Activated CD4-positive, CD25-positive, alpha-beta regulatory T cell treated with anti-CD3 and anti-CD28 coated beads, Interleukin-2, amount 50 U/mL, for 16 hours (primary cell): ENCODE data around the gene MXD1.

Experiments
- DNase-seq: peaks from one replicate; pipeline ENCODE4 v3.0.0-alpha.2; 2020; ENCODE audit warnings: low read depth, low spot score

MXD1 gene

GRCh38 chr2:69977186-69977585, 62.3 kb downstream of the MXD1 start:
- DNase-seq: no peak

- DNase-seq: no peak
Measured at GRCh38 chr2:69977906-69978482, 63.1 kb downstream of the MXD1 start.

- DNase-seq: no peak
Measured at GRCh38 chr2:69979902-69980807, 65.2 kb downstream of the MXD1 start.

- no peak for DNase-seq
Measured at GRCh38 chr2:69983392-69983966, 68.6 kb downstream of the MXD1 start.

DNA sequence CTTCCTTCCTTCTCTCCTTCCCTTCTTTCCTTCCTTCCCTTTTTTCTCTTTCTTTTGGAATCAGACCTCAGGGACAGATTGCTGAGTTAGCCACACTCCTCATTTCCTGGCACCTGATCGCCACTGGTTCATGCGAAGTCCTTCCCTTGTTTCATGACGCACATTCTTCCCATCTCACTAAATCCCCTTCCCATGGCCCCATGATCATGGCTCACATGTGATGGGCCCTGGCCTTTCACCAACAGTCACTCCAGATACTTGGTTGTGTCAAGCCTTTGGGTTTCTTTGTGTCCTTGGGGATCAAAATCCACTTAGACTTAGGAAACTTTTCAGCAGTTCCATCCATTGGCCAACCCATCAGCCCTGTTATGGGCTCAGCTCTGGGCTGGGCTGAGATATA, 70.3 kb downstream of the MXD1 start:
- no peak for DNase-seq

- no peak for DNase-seq
Measured at GRCh38 chr2:69985688-69986087, 70.8 kb downstream of the MXD1 start.

DNA sequence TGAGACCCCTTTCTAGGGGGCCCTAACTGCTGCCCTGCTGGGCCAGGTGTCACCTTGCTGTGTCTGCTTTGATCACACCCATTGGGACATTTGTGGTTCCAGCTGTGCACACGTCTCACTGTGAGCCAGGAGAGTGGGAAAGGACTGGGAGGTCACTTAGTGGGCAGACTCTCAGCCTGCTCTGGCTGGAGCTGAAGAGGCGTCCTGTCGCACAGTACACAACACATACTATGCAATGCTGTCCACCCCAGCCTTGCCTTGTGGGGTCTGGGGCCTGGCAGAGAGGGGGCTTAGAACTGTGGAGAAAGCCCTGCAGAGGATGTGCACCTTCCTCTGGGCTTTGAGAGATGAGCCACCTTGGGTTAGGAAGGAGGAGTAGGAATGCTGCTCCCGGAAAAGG, 71.8 kb downstream of the MXD1 start:
- no peak for DNase-seq

GRCh38 chr2:69988086-69988635, 73.3 kb downstream of the MXD1 start:
- DNase-seq: no peak

DNA sequence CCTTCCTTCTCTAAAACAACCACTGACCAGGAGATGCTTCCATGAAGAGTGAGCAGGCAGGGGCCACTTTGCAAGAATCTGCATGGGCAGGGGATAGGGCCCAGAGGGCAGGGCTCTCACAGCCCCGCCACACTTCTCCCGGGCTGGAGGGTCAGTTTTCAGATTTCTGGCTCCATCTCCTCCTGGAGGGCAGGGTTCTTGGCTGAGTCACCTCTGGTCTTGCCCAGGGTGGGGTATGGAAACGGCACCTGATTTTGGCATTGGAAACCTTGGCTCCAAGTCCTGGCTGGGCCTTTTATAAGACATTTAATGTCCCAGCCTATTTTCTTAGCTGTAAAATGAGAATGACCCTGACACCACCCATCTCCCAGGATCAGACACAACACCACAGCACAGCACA, 74.1 kb downstream of the MXD1 start:
- no peak for DNase-seq

GRCh38 chr2:69989441-69990105, 74.7 kb downstream of the MXD1 start:
- DNase-seq: no peak
